GM03348 (cell line): ENCODE results near the gene KRT33A.
A peak's percentile ranks its signal among the peaks of the same experiment; 100 is the strongest.

ENCODE experiments used
- DNase-seq: peaks from one replicate; pipeline ENCODE4 v3.0.0; 2012; ENCODE audit warnings: low spot score

KRT33A gene

GRCh38 chr17:41329279-41329948 is 21.2 kb downstream of the KRT33A start:
- DNase-seq: peak; percentile 86

- DNase-seq: no peak
Observed at GRCh38 chr17:41328207-41328606, 22.4 kb downstream of the KRT33A start.

- DNase-seq: no peak
Observed at GRCh38 chr17:41327411-41328120, 23.1 kb downstream of the KRT33A start.

- DNase-seq: no peak
Observed at GRCh38 chr17:41326173-41327145, 24.2 kb downstream of the KRT33A start.

- no peak for DNase-seq
Observed at GRCh38 chr17:41325611-41326010, 25.0 kb downstream of the KRT33A start.

GRCh38 chr17:41325126-41325525 is 25.5 kb downstream of the KRT33A start:
- no peak for DNase-seq

GRCh38 chr17:41324180-41325075 is 26.2 kb downstream of the KRT33A start:
- DNase-seq: no peak

GRCh38 chr17:41322903-41323895 is 27.4 kb downstream of the KRT33A start:
- no peak for DNase-seq

- DNase-seq: peak; percentile 79
Observed at GRCh38 chr17:41322094-41322902, 28.3 kb downstream of the KRT33A start.

- DNase-seq: no peak
Observed at GRCh38 chr17:41318231-41318630, 32.4 kb downstream of the KRT33A start.

- no peak for DNase-seq
Observed at GRCh38 chr17:41315814-41316445, 34.7 kb downstream of the KRT33A start.

GRCh38 chr17:41315204-41315794 is 35.3 kb downstream of the KRT33A start, which contains the start of gene KRTAP17-1:
TSS of gene KRTAP17-1 (minus strand) at chr17:41315710. CDS start at chr17:41315650, 60 bp downstream.
- DNase-seq: no peak

- DNase-seq: no peak
Observed at GRCh38 chr17:41311111-41311510, 39.5 kb downstream of the KRT33A start.

GRCh38 chr17:41308918-41309359 is 41.7 kb downstream of the KRT33A start, which contains the start of gene KRTAP16-1:
TSS of gene KRTAP16-1 (minus strand) at chr17:41309309. CDS start at chr17:41309253, 56 bp downstream.
- no peak for DNase-seq

- no peak for DNase-seq
Observed at GRCh38 chr17:41308251-41308917, 42.2 kb downstream of the KRT33A start.

- no peak for DNase-seq
Observed at GRCh38 chr17:41307647-41308046, 43.0 kb downstream of the KRT33A start.

GRCh38 chr17:41304091-41304490 is 46.5 kb downstream of the KRT33A start:
- no peak for DNase-seq

GRCh38 chr17:41302981-41303380 is 47.6 kb downstream of the KRT33A start:
- no peak for DNase-seq
